ENCODE measurements around the gene FAM168A. TPM values are rescaled to one million over a fixed set of nuclear protein-coding genes. Genes with fewer than 3 reads are reported as not detected.

The FAM168A gene
- total RNA-seq, 1 donor from 2014 or later, result 28.4 TPM

- no peak for TF ChIP-seq CTCF (IDR thresholded peaks at IDR 0.05; ENCODE audit: borderline replicate concordance)
- DNase-seq, result no peak
- Histone ChIP-seq H3K36me3 (no peaks in the 10 kb centered on the region), H3K9me3 (replicated peaks) (no peaks in the 10 kb centered on the region), H3K27ac (replicated peaks) (no peak overlapping the region), H3K4me1 (peaks cover 42% of the 10 kb centered on the region), H3K4me3 (no peak overlapping the region), H3K27me3 (ENCODE audit: low read depth) (no peaks in the 10 kb centered on the region)
- intact Hi-C loops (cut with micrococcal nuclease), result no loop called here
Observed at GRCh38 chr11:73542175-73542574, 55.7 kb downstream of the FAM168A start.

DNA sequence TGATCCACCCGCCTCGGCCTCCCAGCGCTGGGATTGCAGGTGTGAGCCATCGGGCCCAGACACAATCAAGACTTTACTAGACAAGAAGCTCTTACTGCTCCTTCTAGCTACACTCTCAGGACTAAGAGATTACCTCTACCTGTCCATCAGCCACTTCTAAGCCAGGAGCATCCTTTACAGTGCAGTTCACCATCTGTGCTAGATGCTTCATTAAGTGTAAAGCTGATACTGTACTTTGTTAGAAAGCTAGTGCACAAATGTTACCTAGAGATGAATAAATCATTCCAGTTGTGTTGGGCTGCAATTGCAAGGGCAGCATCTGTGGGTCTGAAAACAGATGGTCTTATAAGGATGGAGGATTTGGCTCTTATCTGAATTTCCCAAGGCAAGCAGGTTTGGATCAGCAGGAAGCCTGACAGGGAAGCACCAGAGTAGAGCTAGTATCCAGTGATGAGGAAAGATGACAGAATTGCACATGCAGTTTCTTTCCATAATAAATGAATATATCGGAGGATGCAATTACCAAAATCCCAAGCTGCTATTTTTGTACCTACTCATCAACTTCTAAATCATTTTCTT lies 58.3 kb downstream of the FAM168A start:
- intact Hi-C loops (cut with micrococcal nuclease), result no loop called here
- Histone ChIP-seq H3K9me3 (replicated peaks) (no peaks in the 10 kb centered on the region), H3K27ac (replicated peaks) (no peak overlapping the region)

GRCh38 chr11:73538381-73538872 lies 59.5 kb downstream of the FAM168A start:
- no peak overlapping the region for H3K4me3 ChIP-seq

More for the DNA sequence above, 58.3 kb downstream of the FAM168A start:
- DNase-seq, result no peak
- Histone ChIP-seq H3K27me3 (ENCODE audit: low read depth) (no peaks in the 10 kb centered on the region), H3K36me3 (no peaks in the 10 kb centered on the region), H3K4me3 (no peak overlapping the region), H3K4me1 (peaks cover 42% of the 10 kb centered on the region)
- no peak for TF ChIP-seq CTCF (IDR thresholded peaks at IDR 0.05; ENCODE audit: borderline replicate concordance)

GRCh38 chr11:73537969-73538368 lies 59.9 kb downstream of the FAM168A start:
- TF ChIP-seq CTCF (IDR thresholded peaks at IDR 0.05; ENCODE audit: borderline replicate concordance), result no peak
- H3K36me3 ChIP-seq, result no peaks in the 10 kb centered on the region
- intact Hi-C loops (cut with micrococcal nuclease), result no loop called here
- no peak for DNase-seq
- no peak overlapping the region for H3K4me3 ChIP-seq
- no peak overlapping the region for H3K27ac ChIP-seq (replicated peaks)
- H3K27me3 ChIP-seq (ENCODE audit: low read depth), result no peaks in the 10 kb centered on the region
- no peaks in the 10 kb centered on the region for H3K9me3 ChIP-seq (replicated peaks)
- peaks cover 41% of the 10 kb centered on the region for H3K4me1 ChIP-seq

More at GRCh38 chr11:73538381-73538872, 59.5 kb downstream of the FAM168A start:
- no peak for DNase-seq
- TF ChIP-seq CTCF (IDR thresholded peaks at IDR 0.05; ENCODE audit: borderline replicate concordance), result no peak
- H3K27me3 ChIP-seq (ENCODE audit: low read depth), result no peaks in the 10 kb centered on the region
- intact Hi-C loops (cut with micrococcal nuclease), result no loop called here
- no peaks in the 10 kb centered on the region for H3K9me3 ChIP-seq (replicated peaks)
- H3K4me1 ChIP-seq, result peaks cover 42% of the 10 kb centered on the region
- no peak overlapping the region for H3K27ac ChIP-seq (replicated peaks)
- no peaks in the 10 kb centered on the region for H3K36me3 ChIP-seq

GRCh38 chr11:73536961-73537360 lies 61.0 kb downstream of the FAM168A start:
- H3K27me3 ChIP-seq (ENCODE audit: low read depth), result no peaks in the 10 kb centered on the region
- no peaks in the 10 kb centered on the region for H3K36me3 ChIP-seq
- no peaks in the 10 kb centered on the region for H3K9me3 ChIP-seq (replicated peaks)
- no peak for TF ChIP-seq CTCF (IDR thresholded peaks at IDR 0.05; ENCODE audit: borderline replicate concordance)
- DNase-seq, result no peak
- intact Hi-C loops (cut with micrococcal nuclease), result no loop called here
- peaks cover 37% of the 10 kb centered on the region for H3K4me1 ChIP-seq
- no peak overlapping the region for H3K27ac ChIP-seq (replicated peaks)
- H3K4me3 ChIP-seq, result no peak overlapping the region

Measured in left ventricle myocardium inferior (tissue), 1 donor.